HG02610 (cell line): ENCODE data around the gene NUP93.
"Not testable (repeated sequence)": the region's sequence is repeated elsewhere in the genome, so short reads cannot be mapped to it uniquely, and the experiment has no call there.

Experiments used
- ATAC-seq: cut with Tn5 transposase; IDR thresholded peaks from one replicate; pipeline ENCODE4 v1.9.1; 2021; ENCODE audit warnings: mild to moderate bottlenecking, moderate library complexity; ENCODE audit not compliant: unreplicated experiment

Gene NUP93

DNA sequence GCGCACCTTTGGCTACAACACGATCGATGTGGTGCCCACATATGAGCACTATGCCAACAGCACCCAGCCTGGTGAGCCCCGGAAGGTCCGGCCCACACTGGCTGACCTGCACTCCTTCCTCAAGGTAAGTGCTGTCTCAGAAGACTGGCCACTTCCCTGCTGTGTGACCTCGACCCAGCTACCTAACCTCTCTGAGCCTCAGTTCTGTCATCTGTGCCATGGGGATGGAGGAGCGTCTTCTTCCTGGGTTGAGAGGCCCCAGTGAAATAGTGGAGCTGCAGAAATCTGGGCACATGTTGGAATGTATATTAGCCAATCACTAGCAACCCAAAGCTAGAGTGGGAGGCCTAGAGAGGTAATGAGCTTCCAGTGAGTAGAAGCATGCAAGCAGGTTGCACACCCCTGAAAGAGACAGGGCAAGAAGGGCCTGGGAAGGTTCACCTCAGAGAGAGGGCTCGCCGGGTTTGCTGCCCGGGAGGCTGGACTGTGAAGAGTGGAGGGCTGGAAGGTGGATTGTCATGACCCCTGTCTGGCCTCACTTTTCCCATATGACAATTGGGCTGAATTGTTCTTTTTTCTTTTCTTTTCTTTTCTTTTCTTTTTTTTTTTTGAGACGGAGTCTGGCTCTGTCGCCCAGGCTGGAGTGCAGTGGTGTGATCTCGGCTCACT lies 135.6 kb downstream of the NUP93 start:
- no peak for ATAC-seq

DNA sequence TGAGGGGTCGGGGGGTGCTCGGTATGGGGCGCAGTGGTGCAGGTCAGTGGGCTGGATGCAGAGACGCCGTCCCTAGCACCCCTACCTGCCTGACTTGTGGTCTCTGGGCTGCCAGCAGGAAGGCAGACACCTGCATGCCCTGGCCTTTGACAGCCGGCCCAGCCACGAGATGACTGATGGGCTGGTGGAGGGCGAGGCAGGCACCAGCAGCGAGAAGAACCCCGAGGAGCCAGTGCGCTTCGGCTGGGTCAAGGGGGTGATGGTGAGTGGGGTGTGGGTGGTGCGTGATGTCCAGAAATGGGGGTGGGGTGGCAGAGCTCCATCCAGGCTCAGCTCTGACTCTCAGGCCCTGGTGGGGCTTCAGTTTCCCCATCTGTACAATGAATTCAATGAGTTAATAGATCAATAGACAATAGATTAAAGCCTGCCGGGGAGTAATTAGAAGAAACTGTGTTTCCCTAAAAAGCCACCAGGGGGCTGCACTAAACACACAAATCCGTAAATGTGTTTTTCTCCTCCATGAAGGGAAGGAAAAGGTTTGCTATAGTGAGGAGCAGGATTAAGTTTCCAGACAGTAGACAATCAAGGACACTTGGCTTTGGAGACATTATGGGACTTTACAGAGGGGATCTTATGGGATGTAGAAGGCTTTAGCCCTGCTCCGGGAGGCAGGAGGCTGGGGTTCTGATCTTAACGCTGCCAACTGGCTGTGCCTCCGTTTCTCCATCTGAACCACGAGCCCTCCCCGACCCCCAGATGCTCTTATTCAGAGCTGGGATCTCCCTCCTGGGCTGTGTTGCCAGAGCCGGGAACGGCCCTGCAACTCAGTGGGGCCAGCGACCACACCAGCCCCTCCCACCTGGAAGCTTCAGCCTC lies 137.3 kb downstream of the NUP93 start:
- no peak for ATAC-seq

DNA sequence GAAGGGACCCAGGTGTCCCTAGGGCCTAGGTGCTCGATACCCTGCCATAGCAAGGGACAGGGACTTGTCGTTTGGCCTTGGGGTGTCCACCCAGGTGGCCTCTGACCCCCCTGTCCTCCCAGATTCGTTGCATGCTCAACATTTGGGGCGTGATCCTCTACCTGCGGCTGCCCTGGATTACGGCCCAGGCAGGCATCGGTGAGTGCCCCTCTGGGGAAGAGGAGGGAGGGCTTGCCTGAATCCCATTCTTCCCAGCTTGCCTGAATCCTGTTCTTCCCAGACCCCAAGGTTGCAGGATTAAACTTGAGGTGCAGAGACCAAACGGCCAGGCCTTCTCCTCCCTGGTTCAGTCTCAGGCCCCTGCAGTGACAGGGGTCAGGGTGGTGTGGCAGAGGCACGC lies 138.2 kb downstream of the NUP93 start:
- no peak for ATAC-seq

DNA sequence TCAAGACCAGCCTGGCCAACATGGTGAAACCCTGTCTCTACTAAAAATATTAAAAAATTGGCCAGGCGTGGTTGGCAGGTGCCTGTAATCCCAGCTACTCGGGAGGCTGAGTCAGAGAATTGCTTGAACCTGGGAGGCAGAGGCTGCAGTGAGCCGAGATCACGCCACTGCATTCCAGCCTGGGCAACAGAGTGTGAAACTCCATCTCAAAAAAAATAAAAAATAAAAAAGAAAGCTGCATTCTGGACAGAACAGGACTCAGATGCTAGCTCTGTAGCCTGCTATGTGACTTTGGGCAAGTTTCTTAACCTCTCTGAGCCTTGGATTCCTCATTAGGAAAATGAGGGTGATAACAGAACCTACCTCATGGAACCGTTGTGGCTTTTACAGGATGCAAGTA lies 138.8 kb downstream of the NUP93 start:
- ATAC-seq = not testable (repeated sequence)

DNA sequence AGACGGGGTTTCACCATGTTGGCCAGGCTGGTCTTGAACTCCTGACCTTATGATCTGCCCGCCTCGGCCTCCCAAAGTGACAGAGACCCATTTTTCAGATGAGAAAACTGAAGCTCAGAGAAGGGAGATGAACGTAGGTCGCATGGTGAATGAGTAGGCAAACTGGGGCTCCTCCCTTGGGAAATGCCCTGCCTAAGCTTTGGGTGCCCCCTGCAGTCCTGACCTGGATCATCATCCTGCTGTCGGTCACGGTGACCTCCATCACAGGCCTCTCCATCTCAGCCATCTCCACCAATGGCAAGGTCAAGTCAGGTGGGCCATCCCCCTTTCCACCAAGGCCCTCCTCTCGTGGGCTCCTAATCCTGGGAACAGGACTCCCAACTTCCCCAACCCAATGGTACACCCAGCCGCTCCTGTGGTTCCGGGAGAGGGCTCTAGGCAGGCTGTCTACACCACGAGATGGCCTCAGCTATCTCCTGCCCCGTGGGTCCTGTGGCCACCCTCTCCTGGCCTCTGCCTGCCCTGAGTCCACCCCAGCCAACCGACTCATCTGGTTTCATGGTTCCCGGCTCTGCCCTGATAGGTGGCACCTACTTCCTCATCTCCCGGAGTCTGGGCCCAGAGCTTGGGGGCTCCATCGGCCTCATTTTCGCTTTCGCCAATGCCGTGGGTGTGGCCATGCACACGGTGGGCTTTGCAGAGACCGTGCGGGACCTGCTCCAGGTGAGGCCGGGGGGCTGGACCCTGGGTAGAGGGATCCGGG lies 139.8 kb downstream of the NUP93 start:
- ATAC-seq = no peak

DNA sequence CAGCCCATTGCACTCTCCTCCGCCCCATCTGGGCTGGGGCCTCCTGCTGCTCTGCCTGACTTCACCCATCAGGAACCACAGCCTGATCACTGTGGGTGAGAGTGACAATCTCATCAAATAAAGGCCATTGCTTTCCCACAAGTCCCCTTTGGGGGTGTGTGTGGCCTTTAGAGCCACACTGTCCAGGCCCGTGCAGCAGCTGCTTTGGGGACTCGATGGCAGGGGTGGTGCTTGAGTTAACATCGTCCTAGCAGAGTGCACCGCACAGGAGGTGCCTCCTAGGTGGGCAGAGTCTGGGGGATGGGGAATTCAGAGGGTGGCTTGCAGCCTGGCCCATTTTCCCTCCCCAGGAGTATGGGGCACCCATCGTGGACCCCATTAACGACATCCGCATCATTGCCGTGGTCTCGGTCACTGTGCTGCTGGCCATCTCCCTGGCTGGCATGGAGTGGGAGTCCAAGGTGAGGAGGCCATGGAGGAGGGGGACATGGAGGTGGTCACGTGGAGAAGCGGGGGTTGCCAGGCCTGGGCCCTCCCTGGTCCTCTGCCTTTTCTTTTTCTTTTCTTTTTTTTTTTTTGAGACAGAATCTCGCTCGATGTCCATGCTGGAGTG lies 140.5 kb downstream of the NUP93 start:
- ATAC-seq = no peak

DNA sequence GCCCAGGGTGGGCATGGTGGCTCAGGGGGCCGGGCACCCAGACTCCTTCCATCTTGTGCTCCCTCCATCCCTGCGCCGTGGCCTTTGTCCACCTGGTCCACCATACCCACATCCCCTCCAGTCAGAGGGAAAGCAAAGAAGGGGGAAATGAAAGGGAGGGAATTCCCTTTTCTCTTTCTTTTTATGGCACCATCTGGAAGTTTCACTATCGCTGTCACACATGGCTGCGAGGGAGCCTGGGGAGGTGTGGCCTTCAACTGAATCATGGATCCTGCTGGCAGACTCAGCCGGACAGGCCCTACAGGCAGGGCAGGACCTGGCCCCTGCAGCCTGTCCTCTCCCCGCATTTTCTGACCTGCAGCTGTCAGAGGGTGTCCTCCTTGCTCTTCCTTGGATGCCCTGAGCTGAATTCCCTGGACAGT lies 141.3 kb downstream of the NUP93 start:
- peak; percentile 71 for ATAC-seq

DNA sequence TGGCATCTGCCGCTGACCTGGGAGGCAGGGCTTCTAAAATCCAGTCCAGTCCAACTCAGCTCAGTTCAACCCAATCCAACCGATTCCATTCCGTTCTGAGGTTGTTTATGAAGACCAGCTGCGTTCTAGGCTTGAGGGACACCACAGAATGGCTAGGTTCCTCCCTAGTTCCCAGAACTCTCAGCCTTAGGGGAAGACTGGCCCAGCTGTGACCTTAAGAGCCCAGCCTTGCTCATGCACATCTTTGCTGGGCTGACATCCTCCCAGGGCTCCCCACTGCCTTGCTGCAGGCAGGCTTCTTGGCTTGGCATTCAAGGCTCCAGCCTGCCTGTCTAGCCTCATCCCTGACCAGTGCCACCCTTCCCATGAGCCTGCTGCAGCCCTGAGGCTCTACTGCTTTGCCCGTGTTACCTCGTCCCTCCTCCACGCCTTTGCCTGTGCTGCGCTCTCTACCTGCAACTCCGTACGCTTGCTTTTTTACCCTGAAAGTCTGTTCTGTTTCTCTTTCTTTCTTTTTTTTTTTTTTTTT lies 143.0 kb downstream of the NUP93 start:
- ATAC-seq = no peak

DNA sequence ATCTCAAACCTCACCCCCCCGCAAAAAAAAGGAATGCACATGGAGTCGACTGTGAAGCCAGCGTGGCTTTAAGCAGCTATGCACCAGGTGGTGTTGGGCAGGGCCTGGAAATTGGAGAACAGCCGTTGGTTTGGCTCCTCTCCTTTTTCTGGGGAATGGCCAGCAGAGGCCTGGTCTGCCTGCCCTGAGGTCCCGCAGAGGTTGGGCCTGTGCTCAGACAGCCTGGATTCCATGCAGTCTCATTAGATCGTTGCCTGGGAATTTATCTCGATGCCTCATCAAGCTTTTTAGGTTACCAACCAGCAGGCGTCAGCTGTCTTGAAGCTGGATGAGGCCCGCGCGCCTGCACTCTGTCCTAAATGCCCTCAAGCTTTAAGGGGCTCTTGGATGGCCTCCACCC lies 144.9 kb downstream of the NUP93 start:
- no peak for ATAC-seq

DNA sequence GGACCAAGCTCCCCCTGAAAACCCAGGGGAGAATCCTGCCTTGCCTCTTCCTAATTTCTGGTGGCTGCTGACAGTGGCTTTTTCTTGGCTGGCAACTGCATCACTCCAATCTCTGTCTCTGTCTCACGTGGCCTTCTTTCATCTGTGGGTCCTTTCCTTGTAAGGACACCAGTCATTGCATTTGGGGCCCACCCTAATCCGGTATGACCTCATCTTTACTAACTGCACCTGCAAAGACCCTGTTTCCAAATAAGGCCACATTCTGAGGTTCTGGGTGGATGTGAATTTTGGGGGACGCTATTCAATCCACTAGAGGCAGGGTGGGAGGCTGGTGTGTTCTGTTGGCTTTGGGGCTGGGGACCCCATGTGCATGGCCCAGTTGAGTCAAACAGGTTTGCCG lies 146.1 kb downstream of the NUP93 start:
- no peak for ATAC-seq

DNA sequence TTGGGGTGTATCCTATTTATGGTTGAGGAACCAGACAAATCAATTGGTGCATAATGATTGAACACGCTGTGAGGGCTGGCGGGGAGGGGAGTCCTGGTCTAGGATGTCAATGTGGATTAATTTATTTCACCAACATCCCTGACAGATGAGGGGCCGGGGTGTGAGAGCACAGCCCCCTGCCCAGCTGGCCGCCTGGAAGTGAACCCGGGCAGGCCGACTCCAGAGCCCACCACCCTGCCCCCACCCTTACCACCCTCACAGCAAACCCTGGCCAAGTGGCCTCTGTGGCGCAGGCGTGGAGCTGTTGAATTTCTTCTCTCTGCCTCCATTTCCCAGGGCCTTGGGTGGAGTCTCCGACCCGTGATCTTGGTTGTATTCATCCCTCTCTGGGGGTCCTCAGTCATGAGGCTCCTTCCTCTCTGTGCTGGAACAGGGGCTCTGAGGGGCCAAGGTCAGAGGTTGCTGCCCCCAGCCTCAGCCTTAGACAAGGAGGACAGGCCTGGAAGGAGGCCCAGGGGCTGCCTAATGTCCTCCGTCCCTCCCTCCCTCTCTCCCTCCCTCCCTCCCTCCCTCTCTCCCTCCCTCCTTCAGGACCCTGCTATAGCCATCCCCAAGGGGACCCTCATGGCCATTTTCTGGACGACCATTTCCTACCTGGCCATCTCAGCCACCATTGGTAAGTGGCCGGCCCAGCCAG lies 147.7 kb downstream of the NUP93 start:
- no peak for ATAC-seq

DNA sequence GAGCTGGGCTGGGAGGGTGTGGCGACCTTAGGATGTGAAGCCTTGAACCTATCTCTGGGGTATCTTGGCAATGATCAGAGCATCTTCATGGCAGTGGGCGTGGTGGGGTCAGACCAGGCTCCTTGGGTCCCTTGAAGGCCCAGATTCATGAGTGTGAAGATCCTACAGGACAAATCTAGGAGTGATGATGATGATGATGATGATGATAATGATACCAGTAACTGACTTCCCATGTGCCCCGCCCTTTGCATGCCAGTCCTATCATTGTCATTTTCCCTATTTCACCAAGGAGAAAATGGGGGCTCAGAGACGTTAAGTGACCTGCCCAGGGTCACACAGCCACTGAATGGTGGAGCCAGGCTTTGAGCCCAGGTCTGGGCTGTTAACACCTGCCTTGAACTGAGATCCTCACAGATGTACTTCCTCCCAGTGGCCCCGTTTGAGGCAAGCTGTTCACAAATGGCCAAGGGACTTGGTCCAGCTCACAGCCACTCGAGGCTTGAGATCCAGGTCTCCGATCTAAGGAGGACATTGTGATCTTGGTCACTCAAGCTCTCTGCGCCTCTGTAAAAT lies 148.4 kb downstream of the NUP93 start:
- ATAC-seq = no peak

DNA sequence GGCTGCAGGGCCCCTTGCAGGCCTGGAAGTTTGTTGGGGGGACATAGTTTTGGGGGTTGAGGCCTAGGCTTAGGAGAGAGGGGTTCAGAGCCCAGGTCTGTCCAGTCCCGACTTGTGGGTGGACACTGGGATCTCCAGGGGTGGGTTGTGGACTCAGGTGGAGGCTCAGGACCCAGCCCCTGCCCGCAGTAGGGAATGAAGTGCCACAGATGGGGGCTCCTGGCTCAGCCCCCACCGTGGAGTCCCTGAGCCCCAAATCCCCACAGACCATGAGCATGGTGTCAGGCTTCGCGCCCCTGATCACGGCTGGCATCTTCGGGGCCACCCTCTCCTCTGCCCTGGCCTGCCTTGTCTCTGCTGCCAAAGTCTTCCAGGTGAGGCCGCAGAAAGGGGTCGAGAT lies 149.3 kb downstream of the NUP93 start:
- no peak for ATAC-seq

DNA sequence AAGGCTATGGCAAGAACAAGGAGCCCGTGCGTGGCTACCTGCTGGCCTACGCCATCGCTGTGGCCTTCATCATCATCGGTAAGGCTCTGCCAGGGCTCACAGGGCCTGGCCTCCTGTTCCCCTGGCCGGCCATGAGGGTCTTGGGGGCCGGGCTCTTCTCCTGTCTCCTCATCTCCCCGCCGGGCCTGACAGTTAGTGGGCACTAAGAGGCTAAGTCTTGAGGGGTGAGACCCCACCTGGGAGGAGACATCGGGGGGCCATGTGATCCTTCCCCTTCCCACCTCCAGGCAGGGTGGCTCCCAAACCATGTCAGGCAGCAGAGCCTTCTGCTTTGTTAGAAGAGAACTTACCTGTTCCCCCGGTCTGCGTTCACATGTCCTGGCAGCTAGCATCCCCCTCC lies 150.2 kb downstream of the NUP93 start:
- ATAC-seq = no peak

DNA sequence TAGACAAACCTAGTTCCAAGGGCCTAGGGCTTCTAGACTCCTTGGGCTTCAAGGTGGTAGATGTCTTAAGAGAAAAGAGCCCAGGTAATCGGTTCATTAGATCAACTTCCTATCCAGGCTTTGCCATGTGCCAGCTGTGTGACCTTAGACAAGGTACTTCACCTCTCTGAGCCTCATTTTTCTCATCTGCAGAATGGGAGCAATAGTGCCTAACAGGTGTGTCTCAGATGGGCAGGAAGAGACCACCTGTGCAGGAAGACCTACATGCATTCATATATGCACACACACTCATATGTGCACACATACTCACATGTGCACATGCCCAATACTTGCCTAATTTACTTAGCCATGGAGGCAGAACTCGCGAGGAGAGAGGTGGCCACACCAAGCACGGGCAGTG lies 150.8 kb downstream of the NUP93 start:
- no peak for ATAC-seq

DNA sequence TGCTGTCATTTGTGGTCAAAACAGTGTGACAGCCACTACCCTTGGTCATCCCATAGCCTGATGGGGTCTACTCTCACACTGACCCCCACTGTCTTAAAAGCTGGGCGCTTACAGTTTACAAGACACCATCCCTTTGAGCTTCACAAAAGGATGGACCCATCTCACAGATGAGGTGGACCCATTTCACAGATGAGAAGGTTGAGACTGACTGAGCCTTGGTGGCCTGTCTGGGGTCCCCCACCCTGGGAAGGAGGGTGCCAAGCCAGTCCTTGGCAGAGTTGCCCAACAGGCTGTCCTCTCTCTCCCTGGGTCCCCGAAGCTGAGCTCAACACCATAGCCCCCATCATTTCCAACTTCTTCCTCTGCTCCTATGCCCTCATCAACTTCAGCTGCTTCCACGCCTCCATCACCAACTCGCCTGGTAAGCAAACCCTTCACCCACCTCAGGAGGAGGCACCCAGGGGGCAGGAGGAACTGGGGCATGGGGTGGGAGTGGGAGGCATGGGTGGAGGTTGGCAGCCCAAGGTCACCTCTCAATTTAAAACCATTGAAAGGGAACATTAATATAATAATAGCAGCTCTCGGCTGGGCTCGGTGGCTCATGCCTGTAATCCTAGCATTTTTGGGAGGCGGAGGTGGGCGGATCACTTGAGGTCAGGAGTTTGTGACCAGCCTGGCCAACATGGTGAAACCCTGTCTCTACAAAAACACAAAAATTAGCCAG lies 152.3 kb downstream of the NUP93 start:
- no peak for ATAC-seq

DNA sequence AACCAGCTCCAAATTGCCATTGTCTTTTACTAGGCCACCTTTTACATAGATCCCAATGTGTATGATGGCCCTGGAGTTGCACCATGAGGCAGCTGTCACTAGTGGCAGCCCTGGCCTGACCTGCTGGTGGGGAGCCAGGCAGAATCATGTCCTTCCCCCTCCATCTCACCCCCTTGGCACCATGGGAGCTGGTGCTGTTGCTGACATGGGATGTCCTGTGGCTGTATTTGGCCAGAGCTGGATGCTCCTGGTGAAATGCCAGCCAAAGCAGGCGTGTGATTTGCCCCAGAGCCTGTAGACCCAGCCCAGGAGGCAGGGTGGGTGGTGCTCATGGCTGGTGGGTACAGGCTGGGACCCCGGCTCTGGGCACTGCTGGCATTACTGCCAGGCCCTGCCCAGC lies 153.7 kb downstream of the NUP93 start:
- ATAC-seq = no peak

DNA sequence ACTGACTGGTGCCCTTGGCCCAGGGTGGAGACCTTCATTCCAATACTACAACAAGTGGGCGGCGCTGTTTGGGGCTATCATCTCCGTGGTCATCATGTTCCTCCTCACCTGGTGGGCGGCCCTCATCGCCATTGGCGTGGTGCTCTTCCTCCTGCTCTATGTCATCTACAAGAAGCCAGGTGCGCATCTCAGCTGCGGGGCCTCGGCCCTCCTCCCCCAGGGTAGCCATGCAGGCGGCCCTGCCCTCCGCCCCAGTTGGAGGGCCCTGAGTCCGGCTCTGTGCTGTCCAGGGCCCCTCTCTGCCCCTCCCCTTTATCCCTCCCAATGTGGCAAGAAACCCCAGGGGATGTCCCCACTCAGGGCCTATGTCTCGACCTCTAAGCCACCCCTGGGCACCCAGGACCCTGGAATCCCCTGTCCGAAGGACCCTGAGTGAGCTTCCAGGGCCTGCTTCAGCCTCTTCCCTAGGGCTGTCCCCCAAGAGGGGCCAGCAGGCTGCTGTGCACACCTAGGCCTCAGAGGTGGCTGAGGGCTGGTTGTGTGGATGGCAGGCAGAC lies 154.2 kb downstream of the NUP93 start:
- no peak for ATAC-seq

DNA sequence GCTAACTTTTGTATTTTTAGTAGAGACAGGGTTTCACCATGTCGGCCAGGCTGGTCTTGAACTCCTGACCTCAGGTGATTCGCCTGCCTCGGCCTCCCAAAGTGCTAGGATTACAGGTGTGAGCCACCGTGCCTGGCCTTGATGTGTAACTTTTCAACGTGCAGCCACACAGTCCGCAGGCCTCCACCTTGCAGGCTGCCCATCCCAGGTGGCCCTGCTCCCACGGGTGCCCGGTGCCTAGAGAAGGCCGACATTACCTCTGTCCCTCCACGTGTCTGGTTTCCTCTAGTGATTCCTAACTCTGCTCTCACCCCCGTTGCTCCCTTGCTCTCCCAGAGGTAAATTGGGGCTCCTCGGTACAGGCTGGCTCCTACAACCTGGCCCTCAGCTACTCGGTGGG lies 155.0 kb downstream of the NUP93 start:
- ATAC-seq = not testable (repeated sequence)
